ENCODE measurements around the gene S100A13. TPM values are rescaled to one million over a fixed set of nuclear protein-coding genes. Genes with fewer than 3 reads are reported as not detected.

S100A13 gene
- total RNA-seq, 1 experiment from 2014 or later, result 120 TPM

- no peaks in the 10 kb centered on the region for H3K79me2 ChIP-seq (ENCODE audit: low read depth)
- no peaks in the 10 kb centered on the region for H3K9me3 ChIP-seq (ENCODE audit: insufficient read depth, low read depth)
- H3K27ac ChIP-seq, result no peak overlapping the region
- POLR2A ChIA-PET (ENCODE audit: unreplicated experiment), result interaction anchor here (0.9 kb wide), 1 partner anchor 14 kb away, joined by 4 read pairs; the partner anchor contains the start of gene S100A16
- peaks cover 34% of the 10 kb centered on the region for H3K4me1 ChIP-seq (replicated peaks; ENCODE audit: insufficient read depth)
- H3K27me3 ChIP-seq (ENCODE audit: insufficient read depth, low read depth), result no peaks in the 10 kb centered on the region
- intact Hi-C loops (cut with micrococcal nuclease; ENCODE audit: unreplicated experiment), result no loop called here
- 0 out of 2 replicates have a peak, but pooled peaks cover 3% of the 10 kb centered on the region for H3K36me3 ChIP-seq (ENCODE audit: low read depth)
- CTCF ChIA-PET, result no interaction called here
- no peak for DNase-seq
- no peak overlapping the region for H3K4me3 ChIP-seq
- no peak overlapping the region for H2AFZ ChIP-seq
- H3F3A ChIP-seq (ENCODE audit: insufficient read depth, low read depth), result peaks cover 38% of the 10 kb centered on the region; the same call in 1 of the 2 replicates
- TF ChIP-seq EZH2 (IDR thresholded peaks at IDR 0.05; ENCODE audit: low read depth) (no peak), CTCF (conservative IDR thresholded peaks at IDR 0.05) (no peak)
- H3K9me2 ChIP-seq (ENCODE audit: insufficient read depth), result no peaks in the 10 kb centered on the region
- no peaks in the 10 kb centered on the region for H4K20me1 ChIP-seq (ENCODE audit: insufficient read depth)
- no peak overlapping the region for H3K4me2 ChIP-seq
- BruUV-seq (replicated peaks), result no TSS peak
Observed at GRCh38 chr1:153598309-153599172, 28.8 kb downstream of the S100A13 start.

- H3K36me3 ChIP-seq (ENCODE audit: low read depth), result 0 out of 2 replicates have a peak, but pooled peaks cover 3% of the 10 kb centered on the region
- no peaks in the 10 kb centered on the region for H4K20me1 ChIP-seq (ENCODE audit: insufficient read depth)
- H3F3A ChIP-seq (ENCODE audit: insufficient read depth, low read depth), result peaks cover 43% of the 10 kb centered on the region; the same call in 1 of the 2 replicates
- no peaks in the 10 kb centered on the region for H3K9me2 ChIP-seq (ENCODE audit: insufficient read depth)
- no peaks in the 10 kb centered on the region for H3K27me3 ChIP-seq (ENCODE audit: insufficient read depth, low read depth)
- no peak overlapping the region for H2AFZ ChIP-seq
- no peaks in the 10 kb centered on the region for H3K79me2 ChIP-seq (ENCODE audit: low read depth)
- H3K4me2 ChIP-seq, result no peak overlapping the region
- ChIA-PET CTCF (no interaction called here), POLR2A (ENCODE audit: unreplicated experiment) (no interaction called here)
- H3K4me1 ChIP-seq (replicated peaks; ENCODE audit: insufficient read depth), result peaks cover 30% of the 10 kb centered on the region
- TF ChIP-seq EZH2 (IDR thresholded peaks at IDR 0.05; ENCODE audit: low read depth) (no peak), CTCF (conservative IDR thresholded peaks at IDR 0.05) (no peak)
- intact Hi-C loops (cut with micrococcal nuclease; ENCODE audit: unreplicated experiment), result no loop called here
- peak in 1 of 2 experiments; percentile 68 for DNase-seq
- peak overlapping the region; percentile 2; the same call in 1 of the 2 replicates for H3K27ac ChIP-seq
- no peaks in the 10 kb centered on the region for H3K9me3 ChIP-seq (ENCODE audit: insufficient read depth, low read depth)
- H3K4me3 ChIP-seq, result no peak overlapping the region
- no TSS peak for BruUV-seq (replicated peaks)
Observed at GRCh38 chr1:153597206-153597605, 30.1 kb downstream of the S100A13 start.

GRCh38 chr1:153592748-153593147 is 34.6 kb downstream of the S100A13 start:
- TF ChIP-seq EZH2 (IDR thresholded peaks at IDR 0.05; ENCODE audit: low read depth), result no peak
- no peak for TF ChIP-seq CTCF (conservative IDR thresholded peaks at IDR 0.05)
- no TSS peak for BruUV-seq (replicated peaks)
- Histone ChIP-seq H3F3A (ENCODE audit: insufficient read depth, low read depth) (peaks cover 25% of the 10 kb centered on the region; the same call in 1 of the 2 replicates), H3K9me3 (ENCODE audit: insufficient read depth, low read depth) (no peaks in the 10 kb centered on the region), H3K79me2 (ENCODE audit: low read depth) (no peaks in the 10 kb centered on the region), H3K27me3 (ENCODE audit: insufficient read depth, low read depth) (no peaks in the 10 kb centered on the region), H3K4me1 (replicated peaks; ENCODE audit: insufficient read depth) (peaks cover 18% of the 10 kb centered on the region), H3K36me3 (ENCODE audit: low read depth) (no peaks in the 10 kb centered on the region), H4K20me1 (ENCODE audit: insufficient read depth) (no peaks in the 10 kb centered on the region), H3K27ac (no peak overlapping the region), H3K9me2 (ENCODE audit: insufficient read depth) (no peaks in the 10 kb centered on the region), H2AFZ (no peak overlapping the region), H3K4me3 (no peak overlapping the region), H3K4me2 (no peak overlapping the region)
- ChIA-PET POLR2A (ENCODE audit: unreplicated experiment) (interaction anchor here (0.6 kb wide), 1 partner anchor 23 kb away, joined by 4 read pairs; the partner anchor contains the start of gene S100A14), CTCF (no interaction called here)
- no peak for DNase-seq
- intact Hi-C loops (cut with micrococcal nuclease; ENCODE audit: unreplicated experiment), result no loop called here

Measured in PC-9 (cell line).